B cell (primary cell): Measurements from ENCODE around the gene PTPN6. TPM values are rescaled to one million over a fixed set of nuclear protein-coding genes. Genes with fewer than 3 reads are reported as not detected.

Source experiments
- ATAC-seq: fragments of 200-7000 bp; cut with Tn5 transposase; one replicate; pipeline ENCODE4 v1.10.0; 2021; ENCODE audit warnings: low read depth, mild to moderate bottlenecking, moderate number of reproducible peaks, moderate library complexity
- CTCF ChIA-PET: fragments of 350-600 bp; sonication (Branson Sonifier 250); formaldehyde crosslinking; loops from one replicate; lab custom pipeline; 2021; ENCODE audit warnings: antibody characterized with exemption, inconsistent platforms; lab: Charles Lee
- POLR2A ChIA-PET: fragments of 350-600 bp; sonication (Branson Sonifier 250); formaldehyde crosslinking; loops from one replicate; lab custom pipeline; 2021; ENCODE audit warnings: antibody characterized with exemption; lab: Charles Lee
- DNase-seq: peaks from one replicate; pipeline ENCODE4 v3.0.0; 2013
- H2AFZ ChIP-seq: 2 replicates; pipeline ENCODE4 v1.6.1; 2012; ENCODE audit warnings: mild to moderate bottlenecking, low read depth, low read length; ENCODE audit not compliant: insufficient read depth, poor library complexity, severe bottlenecking
- H3K27ac ChIP-seq, 2 donors: 1 replicate in 1 of 2; 2 replicates in 1 of 2; pipeline ENCODE4 v1.5.1; 2012 to 2013; ENCODE audit warnings: low read length in 2 of 2, mild to moderate bottlenecking in 2 of 2, moderate library complexity in 1 of 2
- H3K27me3 ChIP-seq, 4 experiments: fragments of 200-600 bp in 1 of 4; sonication (generic) in 1 of 4; replicated peaks in 1 of 4; 1 replicate in 2 of 4; 2 replicates in 2 of 4; pipeline versions ENCODE4 v1.6.1 to v1.7.0; 2013 to 2016; ENCODE audit warnings: low read length in 3 of 4, mild to moderate bottlenecking in 2 of 4, mixed read lengths in 1 of 4, moderate library complexity in 1 of 4; ENCODE audit not compliant: insufficient read depth in 4 of 4, control insufficient read depth in 3 of 4; ENCODE audit errors: control extremely low read depth in 1 of 4
- H3K36me3 ChIP-seq, 2 experiments: replicated peaks in 1 of 2; 1 replicate in 1 of 2; 2 replicates in 1 of 2; pipeline versions ENCODE4 v1.6.1 to v1.7.1; 2013; ENCODE audit warnings: low read length in 1 of 2; ENCODE audit not compliant: insufficient read depth in 2 of 2, control insufficient read depth in 1 of 2; ENCODE audit errors: control extremely low read depth in 1 of 2, extremely low read depth in 1 of 2
- H3K4me1 ChIP-seq, 2 donors: fragments of 200-600 bp in 1 of 2; sonication (generic) in 1 of 2; 1 replicate in 1 of 2; 2 replicates in 1 of 2; pipeline versions ENCODE4 v1.5.1 to v1.6.1; 2013 to 2017; ENCODE audit warnings: low read length in 2 of 2; ENCODE audit not compliant: control insufficient read depth in 2 of 2, insufficient read depth in 2 of 2
- H3K4me2 ChIP-seq: replicated peaks from 2 replicates; pipeline ENCODE3; 2012; ENCODE audit warnings: mild to moderate bottlenecking, low read depth, low read length; ENCODE audit not compliant: poor library complexity, severe bottlenecking
- H3K4me3 ChIP-seq, 5 experiments: fragments of 200-600 bp in 1 of 5; sonication (generic) in 1 of 5; 1 replicate in 3 of 5; 2 replicates in 2 of 5; pipeline versions ENCODE4 v1.5.1 to v1.7.0; 2011 to 2016; ENCODE audit warnings: low read length in 4 of 5, mild to moderate bottlenecking in 4 of 5, low read depth in 2 of 5, control low read depth in 1 of 5, moderate library complexity in 1 of 5; ENCODE audit not compliant: insufficient read depth in 1 of 5; ENCODE audit errors: control extremely low read depth in 1 of 5, extremely low read depth in 1 of 5
- H3K79me2 ChIP-seq: fragments of 200-600 bp; sonication (generic); one replicate; pipeline ENCODE4 v1.6.0; 2016; ENCODE audit warnings: low read length; ENCODE audit not compliant: control insufficient read depth, insufficient read depth
- H3K9ac ChIP-seq: fragments of 200-600 bp; sonication (generic); 2 replicates; pipeline ENCODE4 v1.6.1; 2017; ENCODE audit warnings: mild to moderate bottlenecking, low read length, moderate library complexity
- H3K9me3 ChIP-seq, 3 donors: one replicate each; pipeline versions ENCODE4 v1.6.1 to v1.7.1; 2013; ENCODE audit warnings: low read length in 2 of 3; ENCODE audit not compliant: control insufficient read depth in 2 of 3, insufficient read depth in 1 of 3; ENCODE audit errors: control extremely low read depth in 1 of 3
- H4K20me1 ChIP-seq: 2 replicates; pipeline ENCODE4 v1.6.0; 2012; ENCODE audit warnings: mild to moderate bottlenecking, low read length; ENCODE audit not compliant: insufficient read depth, control insufficient read depth, poor library complexity, severe bottlenecking
- H3K27ac Mint-ChIP-seq: one replicate; pipeline ENCODE4 v1.8.0; 2021; ENCODE audit warnings: mixed read lengths
- H3K27me3 Mint-ChIP-seq: one replicate; pipeline ENCODE4 v1.8.0; 2021; ENCODE audit warnings: mixed read lengths
- H3K4me1 Mint-ChIP-seq: one replicate; pipeline ENCODE4 v1.8.0; 2021; ENCODE audit warnings: mixed read lengths
- H3K4me3 Mint-ChIP-seq: one replicate; pipeline ENCODE4 v1.8.0; 2021; ENCODE audit warnings: mixed read lengths
- H3K9me3 Mint-ChIP-seq: one replicate; pipeline ENCODE4 v1.8.0; 2022; ENCODE audit warnings: mixed read lengths; ENCODE audit not compliant: insufficient read depth
- CTCF ChIP-seq: fragments of 200-600 bp; IDR thresholded peaks from one replicate; pipeline ENCODE4 v1.8.0; 2022; ENCODE audit warnings: antibody characterized with exemption, mild to moderate bottlenecking
- EZH2 ChIP-seq: IDR thresholded peaks from 2 replicates; pipeline ENCODE4 v1.6.1; 2012; ENCODE audit warnings: borderline replicate concordance, low read depth, mild to moderate bottlenecking, moderate library complexity, low read length; ENCODE audit not compliant: insufficient read depth, poor library complexity, severe bottlenecking
- WGBS: methylation state at CpG from one replicate; pipeline ENCODE4 v1.1.5; 2013; ENCODE audit warnings: missing lambda C conversion rate; ENCODE audit not compliant: insufficient coverage; 5-methylcytosine and 5-hydroxymethylcytosine counted together
- intact Hi-C: fragments of 100-400 bp; cut with micrococcal nuclease; formaldehyde crosslinking; loops from one replicate; pipeline ENCODE4 v1.10.0; 2022
- polyA plus RNA-seq: library from polyadenylated mRNA; depleted of rRNA; stranded (reverse); fragments of >200 nt; gene quantifications from 2 replicates; pipeline ENCODE4 v1.2.3, GENCODE V29; 2012
- total RNA-seq, 2 donors: library from RNA; stranded (reverse); fragments of 120-200 nt in 1 of 2; gene quantifications; 1 replicate in 1 of 2; 2 replicates in 1 of 2; pipeline versions ENCODE4 v1.2.3 to v1.2.4, GENCODE V29; 2013 to 2022

The PTPN6 gene
- total and polyA plus RNA-seq, 2 donors (not counting 1 experiment from before 2014, with no cell fraction given): 312 to 874 TPM

DNA sequence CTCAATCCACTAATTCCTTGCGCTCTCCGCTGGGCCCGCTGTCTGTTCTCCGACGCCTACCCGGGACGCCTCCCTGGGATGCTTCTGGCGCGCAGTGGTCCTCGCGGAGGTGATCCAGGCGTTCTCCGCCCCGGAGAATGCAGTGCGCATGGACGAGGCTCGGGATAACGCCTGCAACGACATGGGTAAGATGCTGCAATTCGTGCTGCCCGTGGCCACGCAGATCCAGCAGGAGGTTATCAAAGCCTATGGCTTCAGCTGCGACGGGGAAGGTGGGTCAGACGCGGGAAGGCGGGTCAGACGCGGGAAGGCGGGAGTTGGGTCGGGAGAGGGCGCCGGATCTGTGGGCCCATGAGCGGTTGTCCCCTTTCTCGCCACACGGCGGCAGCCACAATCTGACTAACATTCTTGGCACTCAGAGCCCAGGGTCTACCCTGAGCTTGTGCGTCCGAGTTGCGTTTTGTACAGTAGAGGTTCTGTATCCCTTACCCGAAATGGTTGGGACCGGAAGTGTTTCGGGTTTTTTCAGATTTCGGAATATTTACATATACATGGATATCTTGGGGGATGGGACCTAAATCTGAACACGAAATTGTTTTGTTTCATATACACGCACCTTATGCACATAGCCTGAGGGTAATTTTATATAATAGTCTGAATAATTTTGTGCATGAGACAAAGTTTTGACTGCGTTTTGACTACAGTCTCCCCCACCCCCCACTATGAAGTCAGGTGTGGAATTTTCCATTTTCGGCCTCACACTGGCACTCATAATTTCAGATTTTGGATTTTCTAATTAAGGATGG lies 6.6 kb upstream of the PTPN6 start:
- peak overlapping the region; percentile 97 for H3K27ac Mint-ChIP-seq
- Histone ChIP-seq H3K9me3 (no peaks in the 10 kb centered on the region), H4K20me1 (no peaks in the 10 kb centered on the region), H3K4me1 (peaks cover 56 to 73% of the 10 kb centered on the region in 2 donors), H2AFZ (peak overlapping the region; percentile 72), H3K4me2 (peak overlapping the region; percentile 99), H3K36me3 (peaks cover 0 to 10% of the 10 kb centered on the region in 2 experiments), H3K4me3 (peak overlapping the region; percentile 25 to 92 (median 80)), H3K79me2 (peaks cover 10% of the 10 kb centered on the region), H3K9ac (peak overlapping the region; percentile 89), H3K27ac (peak overlapping the region; percentile 93 to 99), H3K27me3 (no peaks in the 10 kb centered on the region)
- CTCF ChIA-PET: interaction anchor here (0.6 to 16.6 kb wide), 24 partner anchors 7 to 309 kb away, joined by 3 to 944 read pairs (median 5); partner anchors contain the start of genes C1R, C1RL, EMG1 and LPCAT3
- under 1% methylated on average over 38 of the region's 48 CpGs for WGBS
- peak; percentile 91 for DNase-seq
- POLR2A ChIA-PET: interaction anchor here (0.9 to 18.5 kb wide), 16 partner anchors 14 to 221 kb away, joined by 3 to 662 read pairs (median 5); partner anchors contain the start of genes C1RL, CDCA3, COPS7A and ENO2
- no peak for TF ChIP-seq EZH2
- TF ChIP-seq CTCF: peak; percentile 90
- peaks cover 63% of the 10 kb centered on the region for H3K4me1 Mint-ChIP-seq
- intact Hi-C loops: loop anchor here (1.0 to 10.0 kb wide), 7 partner anchors 17 to 310 kb away; partner anchors contain the start of genes C1RL, EMG1, LPAR5 and LPCAT3
- peak overlapping the region; percentile 97 for H3K4me3 Mint-ChIP-seq
- no peaks in the 10 kb centered on the region for H3K27me3 Mint-ChIP-seq
- ATAC-seq: peak; percentile 46
- H3K9me3 Mint-ChIP-seq: no peaks in the 10 kb centered on the region
